Measurements from ENCODE around the gene KCTD3.

The KCTD3 gene

GRCh38 chr1:215566556-215567490 is at the start of gene KCTD3:
KCTD3 (plus strand) TSS chr1:215567304; CDS start chr1:215567686, 382 bp downstream.
- DNase-seq, result peak; percentile 65

- no peak for DNase-seq
Observed at GRCh38 chr1:215517441-215517891, 49.6 kb upstream of the KCTD3 start.

- no peak for DNase-seq
Observed at GRCh38 chr1:215518594-215518993, 48.5 kb upstream of the KCTD3 start.

- DNase-seq, result no peak
Observed at GRCh38 chr1:215521279-215521678, 45.8 kb upstream of the KCTD3 start.

- no peak for DNase-seq
Observed at GRCh38 chr1:215523128-215523861, 43.8 kb upstream of the KCTD3 start.

- no peak for DNase-seq
Observed at GRCh38 chr1:215523906-215524305, 43.2 kb upstream of the KCTD3 start.

- no peak for DNase-seq
Observed at GRCh38 chr1:215526147-215526845, 40.8 kb upstream of the KCTD3 start.

GRCh38 chr1:215526846-215527151 is 40.3 kb upstream of the KCTD3 start:
- DNase-seq, result no peak

- DNase-seq, result no peak
Observed at GRCh38 chr1:215529111-215529510, 38.0 kb upstream of the KCTD3 start.

GRCh38 chr1:215529571-215529970 is 37.5 kb upstream of the KCTD3 start:
- no peak for DNase-seq

- no peak for DNase-seq
Observed at GRCh38 chr1:215530401-215530984, 36.6 kb upstream of the KCTD3 start.

GRCh38 chr1:215539803-215540570 is 27.1 kb upstream of the KCTD3 start:
- DNase-seq, result no peak

- DNase-seq, result no peak
Observed at GRCh38 chr1:215542301-215542700, 24.8 kb upstream of the KCTD3 start.

- no peak for DNase-seq
Observed at GRCh38 chr1:215543191-215543606, 23.9 kb upstream of the KCTD3 start.

- DNase-seq, result no peak
Observed at GRCh38 chr1:215543806-215544205, 23.3 kb upstream of the KCTD3 start.

GRCh38 chr1:215544566-215544965 is 22.5 kb upstream of the KCTD3 start:
- DNase-seq, result no peak

GRCh38 chr1:215545096-215545495 is 22.0 kb upstream of the KCTD3 start:
- no peak for DNase-seq

- DNase-seq, result no peak
Observed at GRCh38 chr1:215547011-215547410, 20.1 kb upstream of the KCTD3 start.

- no peak for DNase-seq
Observed at GRCh38 chr1:215551806-215552205, 15.3 kb upstream of the KCTD3 start.

- DNase-seq, result no peak
Observed at GRCh38 chr1:215554865-215555264, 12.2 kb upstream of the KCTD3 start.

- no peak for DNase-seq
Observed at GRCh38 chr1:215555531-215555930, 11.6 kb upstream of the KCTD3 start.

- no peak for DNase-seq
Observed at GRCh38 chr1:215556996-215557395, 10.1 kb upstream of the KCTD3 start.
